ENCODE results near the gene NCAM2. TPM values are rescaled to one million over a fixed set of nuclear protein-coding genes. Genes with fewer than 3 reads are reported as not detected.
"Not testable (repeated sequence)": the region's sequence is repeated elsewhere in the genome, so short reads cannot be mapped to it uniquely, and the experiment has no call there.

The NCAM2 gene
- total RNA-seq, 1 experiment from 2014 or later, result not detected

DNA sequence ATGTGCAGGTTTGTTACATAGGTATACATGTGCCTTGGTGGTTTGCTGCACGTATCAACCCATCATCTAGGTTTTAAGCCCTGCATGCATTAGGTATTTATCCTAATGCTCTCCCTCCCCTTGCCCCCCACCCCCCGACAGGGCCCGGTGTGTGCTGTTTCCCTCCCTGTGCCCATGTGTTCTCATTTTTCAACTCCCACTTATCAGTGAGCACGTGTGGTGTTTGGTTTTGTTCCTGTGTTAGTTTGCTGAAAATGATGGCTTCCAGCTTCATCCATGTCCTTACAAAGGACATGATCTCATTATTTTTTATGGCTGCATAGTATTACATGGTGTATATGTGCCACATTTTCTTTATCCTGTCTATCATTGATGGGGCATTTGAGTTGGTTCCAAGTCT is 151.2 kb downstream of the NCAM2 start:
- H3K4me3 ChIP-seq, result not testable (repeated sequence)

DNA sequence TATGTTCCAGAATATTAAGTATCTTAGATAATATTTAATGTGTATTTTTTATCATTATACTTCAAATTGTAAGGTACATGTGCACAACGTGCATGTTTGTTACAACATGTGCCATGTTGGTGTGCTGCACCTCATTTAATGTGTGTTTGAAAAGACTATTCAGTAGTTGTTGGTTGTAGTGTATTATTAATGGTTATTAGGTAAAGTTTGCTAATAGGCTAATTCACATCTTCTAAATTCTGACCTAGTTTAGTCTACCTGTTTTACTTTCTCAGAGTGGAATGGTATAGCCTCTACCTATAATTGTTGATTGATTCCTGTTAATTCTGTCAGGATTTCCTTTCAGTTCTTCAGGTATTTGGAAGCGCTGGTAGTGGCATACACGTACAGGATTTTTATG is 153.0 kb downstream of the NCAM2 start:
- H3K27me3 ChIP-seq (replicated peaks), result no peaks in the 10 kb centered on the region
- H3K4me3 ChIP-seq, result no peak overlapping the region
- H3K4me1 ChIP-seq (replicated peaks), result no peaks in the 10 kb centered on the region
- H3K36me3 ChIP-seq, result no peaks in the 10 kb centered on the region
- no peak overlapping the region for H3K27ac ChIP-seq
- DNase-seq (ENCODE audit: low read depth in 1 of 2, low spot score in 2 of 2), result no peak
- H3K9me3 ChIP-seq (replicated peaks), result no peaks in the 10 kb centered on the region

More for the DNA sequence above, 151.2 kb downstream of the NCAM2 start:
- H3K9me3 ChIP-seq (replicated peaks); H3K36me3 ChIP-seq; DNase-seq (ENCODE audit: low read depth in 1 of 2, low spot score in 2 of 2); H3K27me3 ChIP-seq (replicated peaks); H3K4me1 ChIP-seq (replicated peaks); H3K27ac ChIP-seq: not testable (repeated sequence)

DNA sequence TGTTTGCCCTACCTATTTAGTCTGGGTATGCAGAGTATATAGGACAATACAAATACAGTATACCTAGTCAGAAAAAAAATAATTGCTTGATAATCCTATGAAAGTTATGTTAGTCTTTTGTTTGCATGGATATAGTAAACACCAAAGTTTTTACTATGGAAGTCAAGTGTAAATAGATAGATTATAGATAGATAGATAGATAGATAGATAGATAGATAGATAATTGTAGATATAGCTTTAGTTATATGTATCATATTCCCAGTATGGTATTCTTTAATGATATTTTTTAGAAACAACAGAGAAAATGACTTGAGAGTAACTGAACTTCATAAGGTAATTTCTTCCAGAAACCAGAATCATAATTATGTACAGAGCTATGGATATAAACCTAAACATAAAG is 158.2 kb downstream of the NCAM2 start:
- DNase-seq (ENCODE audit: low read depth in 1 of 2, low spot score in 2 of 2), result no peak
- H3K4me3 ChIP-seq, result no peak overlapping the region

DNA sequence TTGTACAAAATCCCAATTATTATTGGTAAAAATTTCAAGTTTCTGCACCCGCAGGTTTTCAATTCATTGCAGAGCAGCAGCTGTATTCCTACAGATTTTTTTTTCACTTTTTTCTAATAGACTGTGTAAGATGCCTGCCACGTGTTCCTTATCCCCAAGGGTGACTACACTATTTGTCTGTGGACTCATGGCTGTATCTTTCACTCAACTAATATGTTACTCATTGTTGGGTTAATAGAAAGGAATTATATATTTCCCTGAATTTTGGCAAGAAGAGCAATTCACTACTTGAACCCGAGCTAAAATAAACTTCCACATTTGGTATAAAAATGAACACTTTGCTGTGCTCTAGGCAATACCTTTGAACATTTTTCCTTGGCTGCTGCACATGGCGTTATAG is 158.7 kb downstream of the NCAM2 start:
- no peaks in the 10 kb centered on the region for H3K27me3 ChIP-seq (replicated peaks)
- H3K9me3 ChIP-seq (replicated peaks), result no peaks in the 10 kb centered on the region
- H3K36me3 ChIP-seq, result no peaks in the 10 kb centered on the region
- no peaks in the 10 kb centered on the region for H3K4me1 ChIP-seq (replicated peaks)
- no peak overlapping the region for H3K27ac ChIP-seq
- DNase-seq (ENCODE audit: low read depth in 1 of 2, low spot score in 2 of 2), result no peak
- H3K4me3 ChIP-seq, result no peak overlapping the region

More for the DNA sequence above, 158.2 kb downstream of the NCAM2 start:
- Histone ChIP-seq H3K9me3 (replicated peaks) (no peaks in the 10 kb centered on the region), H3K36me3 (no peaks in the 10 kb centered on the region), H3K27ac (no peak overlapping the region), H3K4me1 (replicated peaks) (no peaks in the 10 kb centered on the region), H3K27me3 (replicated peaks) (no peaks in the 10 kb centered on the region)

DNA sequence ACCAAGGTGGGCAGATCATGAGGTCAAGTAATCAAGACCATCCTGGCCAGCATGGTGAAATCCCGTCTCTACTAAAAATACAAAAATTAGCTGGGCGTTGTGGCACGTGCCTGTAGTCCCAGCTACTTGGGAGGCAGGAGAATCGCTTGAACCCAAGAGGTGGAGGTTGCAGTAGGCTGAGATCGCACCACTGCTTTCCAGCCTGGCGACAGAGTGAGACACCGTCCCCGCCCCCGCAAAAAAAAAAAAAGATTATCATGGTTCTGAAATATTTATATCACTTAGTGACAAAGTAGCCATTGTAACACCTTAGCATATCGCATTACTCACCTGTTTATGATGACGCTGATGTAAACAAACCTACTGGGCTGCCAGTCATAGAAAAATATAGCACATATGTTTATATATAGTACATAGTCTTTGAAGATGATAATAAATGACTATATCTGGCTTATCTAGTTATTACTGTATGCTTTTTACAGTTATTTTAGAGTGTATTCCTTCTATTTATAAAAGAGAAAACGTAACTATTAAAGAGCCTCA is 160.2 kb downstream of the NCAM2 start:
- Histone ChIP-seq H3K36me3 (no peaks in the 10 kb centered on the region), H3K27me3 (replicated peaks) (no peaks in the 10 kb centered on the region), H3K4me1 (replicated peaks) (no peaks in the 10 kb centered on the region), H3K27ac (no peak overlapping the region), H3K9me3 (replicated peaks) (no peaks in the 10 kb centered on the region), H3K4me3 (no peak overlapping the region)
- DNase-seq (ENCODE audit: low read depth in 1 of 2, low spot score in 2 of 2), result no peak

DNA sequence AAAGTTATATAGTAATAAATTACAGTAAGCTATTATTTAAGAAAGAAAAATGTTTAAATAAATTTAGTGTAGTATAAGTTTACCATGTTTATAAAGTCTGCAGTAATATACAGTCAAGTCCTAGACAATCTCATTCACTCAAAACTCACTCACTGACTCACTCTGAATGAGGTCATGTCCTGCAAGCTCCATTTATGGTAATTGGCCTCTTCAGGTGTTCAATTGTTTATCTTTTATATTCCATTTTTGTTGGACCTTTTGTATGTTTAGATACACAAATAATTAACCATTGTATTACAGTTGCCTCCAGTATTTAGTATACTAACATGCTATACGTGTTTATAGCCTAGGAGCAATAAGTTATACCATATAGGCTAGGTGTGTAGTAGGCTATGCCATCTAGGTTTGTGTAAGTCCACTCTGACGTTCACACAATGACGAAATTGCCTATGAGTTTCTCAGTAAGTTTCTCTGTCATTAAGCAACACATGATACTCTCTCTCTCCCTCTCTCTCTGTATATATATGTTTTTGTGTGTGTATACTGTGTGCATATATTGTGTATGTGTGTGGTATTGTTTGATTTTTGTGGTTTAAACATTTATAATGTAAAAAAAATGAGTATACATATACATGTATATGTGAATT is 161.2 kb downstream of the NCAM2 start:
- Histone ChIP-seq H3K27me3 (replicated peaks) (no peaks in the 10 kb centered on the region), H3K27ac (no peak overlapping the region), H3K36me3 (no peaks in the 10 kb centered on the region), H3K9me3 (replicated peaks) (no peaks in the 10 kb centered on the region), H3K4me3 (no peak overlapping the region), H3K4me1 (replicated peaks) (no peaks in the 10 kb centered on the region)
- no peak for DNase-seq (ENCODE audit: low read depth in 1 of 2, low spot score in 2 of 2)

DNA sequence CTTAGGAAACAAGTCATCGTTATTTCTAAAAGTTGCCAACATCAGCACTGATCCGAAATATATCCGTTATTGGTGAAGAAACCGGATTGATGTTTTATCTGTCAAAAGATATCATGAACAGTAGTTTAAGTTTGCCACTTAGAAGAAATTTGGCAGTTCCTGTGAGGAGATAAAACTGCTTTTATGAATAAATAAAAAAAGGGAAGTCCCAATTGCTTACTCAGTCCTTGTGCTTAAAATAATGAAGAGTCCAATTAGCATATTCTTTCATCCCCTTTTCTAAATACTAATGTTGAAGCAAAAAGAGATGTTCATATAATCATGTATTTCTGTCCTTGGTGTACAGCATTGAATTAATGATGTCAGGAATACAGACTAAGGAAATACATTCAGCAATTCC is 164.6 kb downstream of the NCAM2 start:
- Histone ChIP-seq H3K27me3 (replicated peaks) (no peaks in the 10 kb centered on the region), H3K36me3 (no peaks in the 10 kb centered on the region), H3K4me1 (replicated peaks) (no peaks in the 10 kb centered on the region), H3K27ac (no peak overlapping the region), H3K4me3 (no peak overlapping the region), H3K9me3 (replicated peaks) (no peaks in the 10 kb centered on the region)
- DNase-seq (ENCODE audit: low read depth in 1 of 2, low spot score in 2 of 2), result no peak

DNA sequence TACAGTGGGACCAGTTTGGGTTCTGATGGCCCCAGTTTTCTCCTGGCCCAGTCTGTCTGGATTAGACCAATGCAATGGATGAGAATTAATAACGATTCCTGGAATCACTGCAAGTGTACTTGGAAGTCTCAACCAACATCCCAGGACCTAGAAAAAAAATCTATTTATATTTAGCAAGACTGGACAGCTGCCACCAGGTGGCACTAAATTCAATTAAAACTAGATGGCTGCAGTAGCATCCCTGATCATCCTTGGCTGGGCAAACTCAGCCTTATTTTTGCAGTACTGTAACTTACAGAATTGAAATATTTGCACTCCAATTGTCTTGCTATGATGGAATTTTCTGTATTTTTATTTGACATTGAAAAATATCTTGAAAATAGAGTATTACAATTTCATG is 165.7 kb downstream of the NCAM2 start:
- Histone ChIP-seq H3K27me3 (replicated peaks) (no peaks in the 10 kb centered on the region), H3K9me3 (replicated peaks) (no peaks in the 10 kb centered on the region), H3K4me3 (no peak overlapping the region), H3K36me3 (no peaks in the 10 kb centered on the region), H3K27ac (no peak overlapping the region), H3K4me1 (replicated peaks) (no peaks in the 10 kb centered on the region)
- peak; percentile 33 to 42 for DNase-seq (ENCODE audit: low read depth in 1 of 2, low spot score in 2 of 2)

DNA sequence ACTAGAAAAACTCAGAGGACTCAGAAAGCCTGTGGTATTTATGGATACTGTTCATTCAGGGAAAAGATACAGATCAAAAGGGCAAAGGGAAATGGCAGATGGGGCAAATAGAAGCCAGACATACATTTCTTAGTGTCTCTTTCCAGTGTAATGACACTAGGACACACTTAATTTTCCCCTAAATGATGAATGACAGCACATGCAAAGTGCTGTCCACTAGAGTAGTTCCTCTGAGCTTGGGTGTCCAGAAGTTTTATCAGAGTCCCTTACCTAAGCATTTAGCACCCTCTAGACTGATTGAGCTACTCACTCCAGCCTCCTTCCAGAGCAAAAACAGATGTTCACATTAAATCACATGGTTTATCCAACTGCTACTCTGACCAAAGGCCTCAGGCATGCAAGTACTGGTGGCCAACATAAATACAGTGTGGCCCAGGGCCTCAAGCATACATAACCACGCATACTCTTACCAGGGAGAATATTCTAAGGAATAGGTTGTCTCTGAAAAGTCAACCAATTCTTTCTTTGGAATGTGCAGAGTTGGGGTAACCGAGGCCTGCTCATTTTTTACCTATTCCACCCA is 166.9 kb downstream of the NCAM2 start:
- Histone ChIP-seq H3K27me3 (replicated peaks) (no peaks in the 10 kb centered on the region), H3K27ac (no peak overlapping the region), H3K36me3 (no peaks in the 10 kb centered on the region), H3K4me3 (no peak overlapping the region), H3K4me1 (replicated peaks) (no peaks in the 10 kb centered on the region), H3K9me3 (replicated peaks) (no peaks in the 10 kb centered on the region)
- DNase-seq (ENCODE audit: low read depth in 1 of 2, low spot score in 2 of 2), result peak in 1 of 2 experiments; percentile 6

DNA sequence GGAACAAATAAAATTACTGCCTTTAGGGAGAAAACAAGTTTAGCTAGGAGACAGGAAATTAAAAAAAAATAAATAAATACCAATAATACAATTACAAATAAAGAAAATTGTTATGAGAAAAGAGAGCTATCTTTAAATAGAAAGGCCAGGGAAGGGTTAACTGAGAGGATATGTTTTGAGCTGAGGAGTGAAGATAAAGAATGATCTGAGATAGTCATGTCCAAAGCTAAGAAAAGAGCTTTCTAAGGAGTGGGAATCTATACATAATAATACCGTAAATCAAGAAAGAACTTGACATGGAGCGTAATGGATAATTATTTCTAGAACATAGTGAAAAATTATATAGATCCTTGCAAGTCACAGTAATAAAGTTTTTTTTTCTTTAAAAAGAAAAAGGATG is 176.5 kb downstream of the NCAM2 start:
- H3K36me3 ChIP-seq, result no peaks in the 10 kb centered on the region
- no peaks in the 10 kb centered on the region for H3K9me3 ChIP-seq (replicated peaks)
- no peaks in the 10 kb centered on the region for H3K27me3 ChIP-seq (replicated peaks)
- H3K4me3 ChIP-seq, result no peak overlapping the region
- DNase-seq (ENCODE audit: low read depth in 1 of 2, low spot score in 2 of 2), result no peak
- H3K27ac ChIP-seq, result no peak overlapping the region
- H3K4me1 ChIP-seq (replicated peaks), result no peaks in the 10 kb centered on the region

DNA sequence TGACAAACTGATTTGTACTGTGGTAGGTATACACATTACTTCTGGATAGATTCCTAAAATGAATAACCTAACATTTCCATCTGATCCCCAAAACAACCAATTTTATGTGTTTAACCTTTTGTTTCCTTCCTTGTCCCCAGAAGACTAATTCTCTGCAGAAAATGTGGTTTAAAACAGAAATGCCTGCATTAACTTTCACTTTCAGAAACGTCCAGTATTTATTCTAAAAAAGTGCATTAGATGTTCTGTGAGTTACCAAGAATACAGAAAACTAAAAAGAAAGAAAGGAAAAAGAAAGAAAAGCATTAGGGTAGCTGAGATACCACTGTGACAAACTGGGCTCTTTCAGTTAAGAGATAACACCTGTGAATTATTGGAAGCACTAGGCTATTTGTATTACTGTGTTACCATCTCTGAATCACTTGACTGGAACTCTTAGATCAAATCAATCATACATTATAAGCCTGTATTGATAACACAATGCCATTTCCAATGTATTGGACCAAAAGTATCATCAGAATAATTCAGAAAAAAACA is 177.7 kb downstream of the NCAM2 start:
- no peak for DNase-seq (ENCODE audit: low read depth in 1 of 2, low spot score in 2 of 2)
- no peaks in the 10 kb centered on the region for H3K4me1 ChIP-seq (replicated peaks)
- H3K27me3 ChIP-seq (replicated peaks), result no peaks in the 10 kb centered on the region
- H3K9me3 ChIP-seq (replicated peaks), result no peaks in the 10 kb centered on the region
- H3K36me3 ChIP-seq, result no peaks in the 10 kb centered on the region
- no peak overlapping the region for H3K27ac ChIP-seq
- no peak overlapping the region for H3K4me3 ChIP-seq

DNA sequence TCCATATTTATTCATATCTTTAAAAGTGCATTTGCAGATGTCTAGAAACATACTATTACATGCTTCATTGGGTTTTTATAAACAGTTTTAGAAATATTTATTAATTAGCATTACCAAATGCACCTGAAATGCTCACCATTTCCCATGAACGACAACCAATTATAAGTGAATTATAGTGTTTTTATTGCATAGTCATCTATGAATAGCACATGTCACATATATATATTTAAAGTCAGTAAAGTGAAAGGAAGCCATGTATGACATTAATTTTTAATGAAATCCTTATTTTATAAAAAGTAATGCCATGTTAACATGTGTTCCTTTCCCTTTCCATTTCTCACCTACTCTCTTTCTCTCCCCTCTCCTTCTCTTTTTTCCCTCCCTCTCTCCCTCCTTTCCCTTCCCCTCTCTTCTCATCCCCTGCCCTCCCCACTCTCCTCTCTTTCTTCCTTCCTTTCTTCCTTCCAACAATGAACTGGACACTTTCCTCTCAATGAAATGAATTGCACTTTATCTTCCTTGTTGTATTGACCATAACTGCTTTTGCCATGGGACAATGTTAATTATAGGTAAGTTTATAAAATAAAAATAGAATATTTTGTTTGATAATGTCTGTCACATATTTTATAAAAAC is 179.3 kb downstream of the NCAM2 start:
- no peak for DNase-seq (ENCODE audit: low read depth in 1 of 2, low spot score in 2 of 2)
- no peaks in the 10 kb centered on the region for H3K27me3 ChIP-seq (replicated peaks)
- H3K9me3 ChIP-seq (replicated peaks), result no peaks in the 10 kb centered on the region
- no peaks in the 10 kb centered on the region for H3K4me1 ChIP-seq (replicated peaks)
- H3K4me3 ChIP-seq, result no peak overlapping the region
- no peaks in the 10 kb centered on the region for H3K36me3 ChIP-seq
- H3K27ac ChIP-seq, result no peak overlapping the region

DNA sequence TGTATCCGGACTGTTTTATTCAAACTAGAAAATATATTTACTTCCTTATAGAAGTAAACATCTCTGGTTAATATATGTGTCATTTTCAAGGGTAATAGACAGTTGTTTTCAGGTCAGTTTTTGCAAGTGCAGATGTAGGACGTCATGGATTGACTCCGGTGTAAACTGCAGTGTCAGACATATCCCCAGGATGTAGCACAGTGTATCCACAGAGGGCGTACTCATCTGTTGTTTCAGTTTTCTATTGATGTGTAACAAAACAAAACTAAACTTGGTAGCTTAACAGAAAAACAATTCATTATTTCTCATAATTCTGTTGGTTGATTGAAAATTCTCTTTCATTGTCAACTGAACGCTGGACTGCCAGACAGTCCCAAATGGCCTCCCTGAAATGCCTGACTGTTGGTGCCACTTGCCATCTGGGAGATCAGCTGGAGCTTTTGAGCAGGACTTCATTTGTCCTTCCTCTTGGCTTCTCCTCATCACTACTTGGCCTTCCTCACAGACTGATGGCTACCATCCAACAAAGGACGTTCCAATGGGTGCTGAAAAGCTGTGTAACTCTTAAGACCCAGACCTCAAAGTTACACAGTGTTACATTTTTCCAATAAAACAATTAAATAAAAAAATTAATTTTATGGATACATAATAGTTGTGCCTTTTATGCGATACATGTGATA is 181.6 kb downstream of the NCAM2 start:
- Histone ChIP-seq H3K9me3 (replicated peaks) (no peaks in the 10 kb centered on the region), H3K27ac (no peak overlapping the region), H3K4me1 (replicated peaks) (no peaks in the 10 kb centered on the region), H3K27me3 (replicated peaks) (no peaks in the 10 kb centered on the region), H3K36me3 (no peaks in the 10 kb centered on the region), H3K4me3 (no peak overlapping the region)
- no peak for DNase-seq (ENCODE audit: low read depth in 1 of 2, low spot score in 2 of 2)

Measured in SJSA1 (cell line).